ENCODE data around the gene KPNA4. TPM values are rescaled to one million over a fixed set of nuclear protein-coding genes. Genes with fewer than 3 reads are reported as not detected.

The KPNA4 gene
- total and polyA plus RNA-seq, 5 donors from 2014 or later: 6.9 to 55.2 (median 8.6) TPM

DNA sequence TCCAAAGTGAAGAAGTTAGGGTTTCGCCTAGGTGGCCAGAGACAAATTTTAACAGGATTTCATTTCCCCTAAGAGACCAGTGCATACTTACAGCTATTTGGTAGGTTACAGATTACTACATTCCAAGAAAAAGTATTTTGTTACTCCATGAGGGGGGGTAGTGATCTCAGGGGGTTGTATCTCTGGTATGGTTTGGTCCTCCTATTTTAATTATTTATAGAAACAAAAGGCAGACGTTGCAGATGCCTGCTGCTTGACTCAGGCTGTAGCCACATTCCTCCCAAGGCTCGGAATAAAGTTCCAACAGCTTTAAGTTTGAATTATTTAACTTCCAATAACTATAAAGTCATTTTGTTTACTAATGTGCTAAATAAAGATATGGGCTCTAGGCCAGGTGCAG is 114.5 kb downstream of the KPNA4 start:
- Mint-ChIP-seq H3K4me1 (peaks cover 17 to 42% (median 18%) of the 10 kb centered on the region in 4 donors), H3K4me3 (peak overlapping the region; percentile 96 to 98 (median 96))
- no peak overlapping the region for H3K4me3 ChIP-seq (ENCODE audit: low read depth, low read length)

DNA sequence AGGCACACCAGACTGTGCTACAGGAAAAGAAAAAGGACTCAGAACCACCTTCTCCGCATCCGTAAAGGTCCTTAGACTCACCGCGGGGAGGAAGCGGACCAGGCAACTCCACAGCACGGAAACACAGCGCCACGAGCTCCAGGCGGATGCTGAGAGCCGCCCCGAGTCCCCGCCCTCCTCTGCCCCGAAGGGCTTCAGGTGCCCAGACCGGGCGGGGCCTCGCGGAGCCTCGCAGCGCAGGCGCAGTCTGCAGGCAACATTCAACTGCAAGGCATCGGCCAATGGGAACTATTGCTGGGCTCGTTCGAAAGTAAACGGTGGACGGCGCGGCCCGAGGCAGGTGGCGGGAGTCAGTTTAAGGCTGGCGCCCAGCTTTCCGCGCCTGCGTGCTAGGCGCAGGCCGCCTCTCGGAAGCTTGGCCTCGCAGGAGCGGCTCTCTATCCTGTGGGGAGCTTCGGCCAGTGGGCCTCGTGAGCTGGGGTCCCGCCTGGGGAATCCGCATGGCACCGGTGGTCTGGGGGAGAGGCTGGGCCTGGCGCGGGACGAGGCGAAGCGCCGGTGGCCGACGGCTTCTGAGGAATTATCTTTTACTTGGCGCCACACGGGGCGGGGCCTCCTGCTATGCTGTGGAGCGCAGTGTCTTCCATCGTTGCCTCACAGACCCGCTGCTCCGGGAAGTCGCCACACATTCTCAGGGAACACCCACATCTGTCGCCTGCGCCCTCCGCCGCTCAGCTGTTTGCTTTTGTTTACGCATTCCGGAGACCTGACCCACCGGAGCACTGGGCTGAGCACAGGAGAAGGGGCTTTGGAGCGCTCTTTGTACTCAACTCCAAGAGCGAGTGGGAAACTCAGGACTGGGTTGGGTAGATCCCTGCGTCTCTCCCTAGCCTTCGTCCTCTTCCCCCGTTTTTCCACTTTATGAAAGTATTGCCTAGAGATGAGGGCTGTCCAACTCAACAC is 115.5 kb downstream of the KPNA4 start, which contains the start of gene TRIM59:
TRIM59 (minus strand) TSS at position 151 of the 963 bp plus-strand sequence. CDS start 10,603 bp downstream, outside the sequence.
- no peaks in the 10 kb centered on the region for H3K9me3 ChIP-seq (ENCODE audit: control insufficient read depth in 2 of 2, low read length in 2 of 2)
- H3K27me3 ChIP-seq (ENCODE audit: control insufficient read depth, insufficient read depth, low read length): no peaks in the 10 kb centered on the region
- Mint-ChIP-seq H3K4me1 (peaks cover 17 to 49% (median 23%) of the 10 kb centered on the region in 4 donors), H3K9me3 (no peaks in the 10 kb centered on the region), H3K36me3 (peaks cover 6% of the 10 kb centered on the region), H3K27me3 (no peaks in the 10 kb centered on the region), H3K27ac (peak within 1 kb of the TSS; percentile 93 to 100 (median 95)), H3K4me3 (peak within 1 kb of the TSS; percentile 96 to 98 (median 96))
- peaks cover 28% of the 10 kb centered on the region for H3K4me1 ChIP-seq (ENCODE audit: control insufficient read depth, insufficient read depth, low read length, poor library complexity, severe bottlenecking)
- peak; percentile 97 for ATAC-seq (ENCODE audit: low read depth in 2 of 2)
- H3K36me3 ChIP-seq (ENCODE audit: control insufficient read depth, insufficient read depth, low read length): no peaks in the 10 kb centered on the region
- peak; percentile 95 to 99 (median 95) for DNase-seq
- H3K4me3 ChIP-seq (ENCODE audit: low read depth, low read length): peak within 1 kb of the TSS; percentile 100
- H3K27ac ChIP-seq (ENCODE audit: insufficient read depth, low read length, poor library complexity, severe bottlenecking): peak within 1 kb of the TSS; percentile 91

More for the DNA sequence above, 114.5 kb downstream of the KPNA4 start:
- peaks cover 28% of the 10 kb centered on the region for H3K4me1 ChIP-seq (ENCODE audit: control insufficient read depth, insufficient read depth, low read length, poor library complexity, severe bottlenecking)
- H3K27me3 Mint-ChIP-seq: no peaks in the 10 kb centered on the region
- H3K9me3 Mint-ChIP-seq: no peaks in the 10 kb centered on the region
- ATAC-seq (ENCODE audit: low read depth in 2 of 2): no peak
- no peak overlapping the region for H3K27ac ChIP-seq (ENCODE audit: insufficient read depth, low read length, poor library complexity, severe bottlenecking)
- no peaks in the 10 kb centered on the region for H3K9me3 ChIP-seq (ENCODE audit: control insufficient read depth in 2 of 2, low read length in 2 of 2)
- H3K36me3 ChIP-seq (ENCODE audit: control insufficient read depth, insufficient read depth, low read length): no peaks in the 10 kb centered on the region
- peak overlapping the region in 2 of 3 donors; percentile 89 to 95 for H3K27ac Mint-ChIP-seq
- no peak for DNase-seq
- no peaks in the 10 kb centered on the region for H3K27me3 ChIP-seq (ENCODE audit: control insufficient read depth, insufficient read depth, low read length)
- H3K36me3 Mint-ChIP-seq: peaks cover 6% of the 10 kb centered on the region

DNA sequence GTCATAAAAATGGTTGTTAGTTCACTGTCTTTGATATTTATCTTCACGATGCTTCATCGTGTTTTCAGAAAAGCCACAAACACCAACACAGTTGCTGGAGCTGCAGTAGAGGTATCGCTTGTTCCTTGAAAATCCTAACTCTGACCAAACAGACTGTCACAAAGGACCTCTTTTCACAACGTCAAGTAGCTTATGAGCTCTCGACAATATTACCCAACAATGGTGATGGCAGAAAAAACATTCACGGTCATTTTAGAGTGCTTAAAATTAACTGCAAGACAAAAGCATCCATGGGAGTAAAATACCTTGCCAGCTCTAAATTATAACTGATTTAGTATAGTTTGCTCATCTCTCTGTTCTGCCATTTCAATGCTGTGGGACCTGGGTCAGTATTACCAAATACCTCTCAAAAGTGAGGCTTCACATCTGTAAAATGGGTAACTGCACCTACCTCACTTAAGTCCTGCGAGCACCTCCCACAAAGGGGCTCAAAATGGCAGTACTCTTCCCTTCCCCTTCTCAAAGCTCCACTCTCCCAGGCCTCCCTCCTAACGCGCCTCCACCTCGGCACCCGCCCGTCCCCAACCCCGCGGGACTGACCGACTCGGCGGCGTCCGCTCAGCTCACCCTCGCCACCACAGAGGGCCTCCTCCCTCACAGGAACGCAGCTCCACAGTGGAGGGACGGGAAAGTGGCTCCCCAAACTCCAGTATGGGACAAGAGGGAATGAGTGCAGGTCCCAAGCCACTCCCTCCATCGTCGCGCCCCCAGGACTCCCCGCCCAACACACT is 116.3 kb downstream of the KPNA4 start:
- Histone ChIP-seq H3K27me3 (ENCODE audit: control insufficient read depth, insufficient read depth, low read length) (no peaks in the 10 kb centered on the region), H3K27ac (ENCODE audit: insufficient read depth, low read length, poor library complexity, severe bottlenecking) (peak overlapping the region; percentile 91), H3K9me3 (ENCODE audit: control insufficient read depth in 2 of 2, low read length in 2 of 2) (no peaks in the 10 kb centered on the region), H3K4me1 (ENCODE audit: control insufficient read depth, insufficient read depth, low read length, poor library complexity, severe bottlenecking) (peaks cover 30% of the 10 kb centered on the region), H3K36me3 (ENCODE audit: control insufficient read depth, insufficient read depth, low read length) (no peaks in the 10 kb centered on the region), H3K4me3 (ENCODE audit: low read depth, low read length) (peak overlapping the region; percentile 100)
- H3K36me3 Mint-ChIP-seq: peaks cover 12% of the 10 kb centered on the region
- no peaks in the 10 kb centered on the region for H3K9me3 Mint-ChIP-seq
- peak overlapping the region; percentile 93 to 100 (median 95) for H3K27ac Mint-ChIP-seq
- peak; percentile 29 to 38 for ATAC-seq (ENCODE audit: low read depth in 2 of 2)
- peak overlapping the region; percentile 96 to 98 (median 96) for H3K4me3 Mint-ChIP-seq
- H3K4me1 Mint-ChIP-seq: peaks cover 22 to 55% (median 29%) of the 10 kb centered on the region in 4 donors
- DNase-seq: peak in 1 of 3 donors; percentile 82
- H3K27me3 Mint-ChIP-seq: no peaks in the 10 kb centered on the region

DNA sequence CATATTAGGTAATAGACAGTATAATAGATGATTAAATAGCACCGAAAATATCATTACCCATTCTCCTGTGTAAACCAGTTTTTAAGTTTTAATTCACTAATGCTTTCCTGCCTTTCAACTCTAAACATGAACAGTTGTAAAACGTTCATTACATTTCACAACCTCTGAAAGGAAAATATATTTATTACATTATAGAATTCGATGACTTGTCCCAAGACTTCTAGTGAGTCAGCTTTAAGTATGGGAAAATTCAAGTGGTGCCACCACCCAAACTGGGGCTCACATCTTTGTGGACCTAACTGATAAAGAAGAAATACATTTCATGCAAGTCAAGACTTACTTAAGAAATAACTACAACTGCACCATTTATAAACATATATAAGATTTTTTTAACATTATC is 117.8 kb downstream of the KPNA4 start:
- Histone ChIP-seq H3K4me3 (ENCODE audit: low read depth, low read length) (peak overlapping the region; percentile 100), H3K27ac (ENCODE audit: insufficient read depth, low read length, poor library complexity, severe bottlenecking) (no peak overlapping the region), H3K9me3 (ENCODE audit: control insufficient read depth in 2 of 2, low read length in 2 of 2) (no peaks in the 10 kb centered on the region), H3K4me1 (ENCODE audit: control insufficient read depth, insufficient read depth, low read length, poor library complexity, severe bottlenecking) (peaks cover 31% of the 10 kb centered on the region), H3K27me3 (ENCODE audit: control insufficient read depth, insufficient read depth, low read length) (no peaks in the 10 kb centered on the region), H3K36me3 (ENCODE audit: control insufficient read depth, insufficient read depth, low read length) (peaks cover 5% of the 10 kb centered on the region)
- ATAC-seq (ENCODE audit: low read depth in 2 of 2): no peak
- Mint-ChIP-seq H3K4me1 (peaks cover 31 to 69% (median 38%) of the 10 kb centered on the region in 4 donors), H3K27ac (peak overlapping the region in 1 of 3 donors; percentile 17), H3K27me3 (no peaks in the 10 kb centered on the region), H3K36me3 (peaks cover 19% of the 10 kb centered on the region), H3K9me3 (no peaks in the 10 kb centered on the region), H3K4me3 (peak overlapping the region in 3 of 4 donors; percentile 48 to 97 (median 96))
- DNase-seq: no peak

DNA sequence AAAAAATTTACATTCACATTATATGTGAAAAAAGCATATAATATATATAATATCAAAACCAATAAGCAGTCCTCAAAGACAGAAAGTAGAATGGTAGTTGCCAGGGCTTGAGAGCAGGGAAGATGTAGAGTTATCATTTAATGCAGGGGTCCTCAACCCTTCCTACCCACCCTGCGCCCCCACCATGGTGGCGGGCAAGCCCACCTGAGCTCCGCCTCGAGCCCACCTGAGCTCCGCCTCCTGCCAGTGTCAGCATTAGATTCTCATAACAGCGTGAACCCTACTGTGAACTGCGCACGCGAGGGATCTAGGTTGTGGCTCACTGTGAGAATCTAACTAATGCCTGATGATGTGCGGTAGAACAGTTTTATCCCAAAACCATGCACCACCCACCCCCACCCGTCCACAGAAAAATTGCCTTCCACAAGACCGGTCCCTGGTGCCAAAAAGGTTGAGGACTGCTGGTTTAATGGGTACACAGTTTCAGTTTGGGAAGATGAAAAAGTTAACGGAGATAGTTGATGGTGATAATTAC is 118.8 kb downstream of the KPNA4 start:
- no peak overlapping the region for H3K27ac ChIP-seq (ENCODE audit: insufficient read depth, low read length, poor library complexity, severe bottlenecking)
- Mint-ChIP-seq H3K4me1 (peaks cover 38 to 77% (median 46%) of the 10 kb centered on the region in 4 donors), H3K9me3 (no peaks in the 10 kb centered on the region), H3K4me3 (peak overlapping the region; percentile 52 to 96 (median 62)), H3K36me3 (peaks cover 23% of the 10 kb centered on the region), H3K27ac (peak overlapping the region in 2 of 3 donors; percentile 29 to 51), H3K27me3 (no peaks in the 10 kb centered on the region)
- H3K4me1 ChIP-seq (ENCODE audit: control insufficient read depth, insufficient read depth, low read length, poor library complexity, severe bottlenecking): peaks cover 34% of the 10 kb centered on the region
- H3K9me3 ChIP-seq (ENCODE audit: control insufficient read depth in 2 of 2, low read length in 2 of 2): no peaks in the 10 kb centered on the region
- H3K36me3 ChIP-seq (ENCODE audit: control insufficient read depth, insufficient read depth, low read length): peaks cover 5% of the 10 kb centered on the region
- H3K4me3 ChIP-seq (ENCODE audit: low read depth, low read length): peak overlapping the region; percentile 100
- ATAC-seq (ENCODE audit: low read depth in 2 of 2): no peak
- no peak for DNase-seq
- no peaks in the 10 kb centered on the region for H3K27me3 ChIP-seq (ENCODE audit: control insufficient read depth, insufficient read depth, low read length)

DNA sequence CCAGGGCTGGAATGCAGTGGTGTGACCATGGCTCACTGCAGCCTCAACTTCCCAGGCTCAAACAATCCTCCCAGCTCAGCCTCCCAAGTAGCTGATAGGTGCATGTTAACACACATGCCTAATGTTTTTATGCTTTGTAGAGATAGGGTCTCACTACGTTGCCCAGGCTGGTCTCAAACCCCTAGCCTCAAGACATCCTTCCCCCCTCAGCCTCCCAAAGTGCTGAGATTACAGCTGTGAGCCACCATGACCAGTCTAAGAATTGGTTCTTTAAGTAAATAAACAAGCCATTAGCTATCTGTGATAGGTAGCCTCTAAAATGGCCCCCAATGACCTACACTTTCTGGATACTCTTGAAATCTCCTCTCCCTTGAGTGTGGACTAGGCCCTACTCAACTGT is 119.5 kb downstream of the KPNA4 start:
- Mint-ChIP-seq H3K27me3 (no peaks in the 10 kb centered on the region), H3K27ac (peak overlapping the region; percentile 29 to 92 (median 73)), H3K4me1 (peaks cover 38 to 83% (median 52%) of the 10 kb centered on the region in 4 donors), H3K4me3 (peak overlapping the region in 3 of 4 donors; percentile 53 to 86 (median 83)), H3K9me3 (no peaks in the 10 kb centered on the region), H3K36me3 (peaks cover 26% of the 10 kb centered on the region)
- no peaks in the 10 kb centered on the region for H3K27me3 ChIP-seq (ENCODE audit: control insufficient read depth, insufficient read depth, low read length)
- H3K9me3 ChIP-seq (ENCODE audit: control insufficient read depth in 2 of 2, low read length in 2 of 2): no peaks in the 10 kb centered on the region
- peak overlapping the region; percentile 100 for H3K4me3 ChIP-seq (ENCODE audit: low read depth, low read length)
- no peak for ATAC-seq (ENCODE audit: low read depth in 2 of 2)
- no peak for DNase-seq
- H3K36me3 ChIP-seq (ENCODE audit: control insufficient read depth, insufficient read depth, low read length): peaks cover 5% of the 10 kb centered on the region
- peaks cover 39% of the 10 kb centered on the region for H3K4me1 ChIP-seq (ENCODE audit: control insufficient read depth, insufficient read depth, low read length, poor library complexity, severe bottlenecking)
- no peak overlapping the region for H3K27ac ChIP-seq (ENCODE audit: insufficient read depth, low read length, poor library complexity, severe bottlenecking)
